Osteocyte (in vitro differentiated cells): ENCODE measurements around the gene PPP6R2. TPM values are rescaled to one million over a fixed set of nuclear protein-coding genes. Genes with fewer than 3 reads are reported as not detected.

Source experiments
- DNase-seq: peaks from one replicate; pipeline ENCODE4 v3.0.0; 2021; ENCODE audit warnings: mixed read lengths; ENCODE audit not compliant: unreplicated experiment; ENCODE audit errors: extremely low spot score
- H3K27ac Mint-ChIP-seq: one replicate; pipeline ENCODE4 v1.8.0; 2021; ENCODE audit warnings: mild to moderate bottlenecking, mixed read lengths; ENCODE audit not compliant: unreplicated experiment
- H3K27me3 Mint-ChIP-seq: one replicate; pipeline ENCODE4 v1.8.0; 2021; ENCODE audit warnings: mixed read lengths; ENCODE audit not compliant: unreplicated experiment
- H3K36me3 Mint-ChIP-seq: one replicate; pipeline ENCODE4 v1.8.0; 2021; ENCODE audit warnings: mixed read lengths; ENCODE audit not compliant: unreplicated experiment
- H3K4me1 Mint-ChIP-seq: one replicate; pipeline ENCODE4 v1.8.0; 2021; ENCODE audit warnings: mixed read lengths; ENCODE audit not compliant: unreplicated experiment
- H3K4me3 Mint-ChIP-seq: one replicate; pipeline ENCODE4 v1.8.0; 2021; ENCODE audit warnings: mild to moderate bottlenecking, moderate library complexity, mixed read lengths; ENCODE audit not compliant: unreplicated experiment
- H3K9me3 Mint-ChIP-seq: one replicate; pipeline ENCODE4 v1.8.0; 2021; ENCODE audit warnings: mixed read lengths; ENCODE audit not compliant: unreplicated experiment
- total RNA-seq: library from RNA; stranded (reverse); gene quantifications from 2 replicates; pipeline ENCODE4 v1.2.1, GENCODE V29; 2021
- TF ChIP-seq, protein P1 (sequence below): fragments of 200-600 bp; sonication (generic); IDR thresholded peaks from 2 replicates; pipeline ENCODE4 v1.5.0; 2021; ENCODE audit warnings: antibody characterized with exemption, mild to moderate bottlenecking, moderate library complexity

PPP6R2 gene
- total RNA-seq, 1 donor from 2014 or later, result 62.6 TPM

DNA sequence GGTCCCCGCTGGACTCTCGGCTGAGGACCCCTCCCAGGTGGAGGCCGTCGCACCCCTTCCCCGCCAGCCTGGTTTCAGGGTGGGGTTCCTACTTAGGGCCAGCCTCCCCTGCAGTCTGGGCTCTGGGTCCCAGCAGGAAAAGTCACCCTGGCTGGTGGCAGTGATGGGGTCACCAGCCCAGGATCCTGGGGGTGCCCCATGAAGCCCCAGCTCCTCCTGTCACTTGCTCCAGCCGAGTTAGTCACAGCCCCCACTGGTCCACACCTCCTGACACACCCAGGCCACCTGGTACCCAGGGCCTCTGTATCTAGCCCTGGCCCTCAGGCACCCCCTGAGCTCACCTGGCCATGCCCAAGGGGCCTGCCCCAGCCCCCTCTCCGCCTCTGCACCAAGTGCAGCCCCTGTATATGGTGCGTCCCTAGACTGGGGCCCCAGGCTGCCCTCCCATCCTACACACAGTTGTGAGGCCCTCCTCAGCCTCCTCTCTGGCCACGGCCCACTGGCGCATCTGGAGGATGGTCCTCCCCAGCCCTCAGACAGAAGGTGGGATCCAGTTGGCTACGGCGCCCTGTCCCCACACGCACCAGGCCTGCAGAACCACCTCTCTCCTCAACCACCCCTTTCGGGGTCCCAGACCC, 42.4 kb upstream of the PPP6R2 start:
- H3K4me3 Mint-ChIP-seq, result peak overlapping the region; percentile 18
- no peaks in the 10 kb centered on the region for H3K27me3 Mint-ChIP-seq
- peaks cover 78% of the 10 kb centered on the region for H3K4me1 Mint-ChIP-seq
- no peak for DNase-seq
- H3K9me3 Mint-ChIP-seq, result no peaks in the 10 kb centered on the region
- peaks cover 4% of the 10 kb centered on the region for H3K36me3 Mint-ChIP-seq
- TF ChIP-seq, protein P1, sequence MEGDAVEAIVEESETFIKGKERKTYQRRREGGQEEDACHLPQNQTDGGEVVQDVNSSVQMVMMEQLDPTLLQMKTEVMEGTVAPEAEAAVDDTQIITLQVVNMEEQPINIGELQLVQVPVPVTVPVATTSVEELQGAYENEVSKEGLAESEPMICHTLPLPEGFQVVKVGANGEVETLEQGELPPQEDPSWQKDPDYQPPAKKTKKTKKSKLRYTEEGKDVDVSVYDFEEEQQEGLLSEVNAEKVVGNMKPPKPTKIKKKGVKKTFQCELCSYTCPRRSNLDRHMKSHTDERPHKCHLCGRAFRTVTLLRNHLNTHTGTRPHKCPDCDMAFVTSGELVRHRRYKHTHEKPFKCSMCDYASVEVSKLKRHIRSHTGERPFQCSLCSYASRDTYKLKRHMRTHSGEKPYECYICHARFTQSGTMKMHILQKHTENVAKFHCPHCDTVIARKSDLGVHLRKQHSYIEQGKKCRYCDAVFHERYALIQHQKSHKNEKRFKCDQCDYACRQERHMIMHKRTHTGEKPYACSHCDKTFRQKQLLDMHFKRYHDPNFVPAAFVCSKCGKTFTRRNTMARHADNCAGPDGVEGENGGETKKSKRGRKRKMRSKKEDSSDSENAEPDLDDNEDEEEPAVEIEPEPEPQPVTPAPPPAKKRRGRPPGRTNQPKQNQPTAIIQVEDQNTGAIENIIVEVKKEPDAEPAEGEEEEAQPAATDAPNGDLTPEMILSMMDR, result no peak
- peak overlapping the region; percentile 52 for H3K27ac Mint-ChIP-seq

DNA sequence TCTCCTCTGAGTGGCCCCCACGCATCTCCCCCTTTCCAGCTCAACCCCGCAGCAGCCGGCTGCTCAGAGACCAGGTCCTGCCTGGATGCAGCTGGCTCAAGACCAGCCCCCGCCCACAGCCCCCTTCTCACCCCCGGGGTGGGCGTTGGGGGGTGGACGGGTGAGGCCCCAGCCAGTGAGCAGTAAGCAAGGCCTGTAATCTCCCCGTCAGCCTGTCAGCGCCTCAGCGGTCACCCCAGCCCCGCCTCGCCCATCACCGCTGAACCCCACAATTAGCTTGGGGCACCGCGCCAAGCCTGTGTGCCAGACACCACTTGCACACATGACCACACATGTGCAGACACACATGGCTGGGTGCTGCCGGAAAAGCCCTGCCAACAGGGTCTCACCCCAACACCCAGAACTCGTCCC, 41.5 kb upstream of the PPP6R2 start:
- H3K27ac Mint-ChIP-seq, result peak overlapping the region; percentile 50
- DNase-seq, result no peak
- H3K4me3 Mint-ChIP-seq, result no peak overlapping the region
- TF ChIP-seq, protein P1, result no peak
- no peaks in the 10 kb centered on the region for H3K27me3 Mint-ChIP-seq
- peaks cover 4% of the 10 kb centered on the region for H3K36me3 Mint-ChIP-seq
- peaks cover 76% of the 10 kb centered on the region for H3K4me1 Mint-ChIP-seq
- no peaks in the 10 kb centered on the region for H3K9me3 Mint-ChIP-seq

DNA sequence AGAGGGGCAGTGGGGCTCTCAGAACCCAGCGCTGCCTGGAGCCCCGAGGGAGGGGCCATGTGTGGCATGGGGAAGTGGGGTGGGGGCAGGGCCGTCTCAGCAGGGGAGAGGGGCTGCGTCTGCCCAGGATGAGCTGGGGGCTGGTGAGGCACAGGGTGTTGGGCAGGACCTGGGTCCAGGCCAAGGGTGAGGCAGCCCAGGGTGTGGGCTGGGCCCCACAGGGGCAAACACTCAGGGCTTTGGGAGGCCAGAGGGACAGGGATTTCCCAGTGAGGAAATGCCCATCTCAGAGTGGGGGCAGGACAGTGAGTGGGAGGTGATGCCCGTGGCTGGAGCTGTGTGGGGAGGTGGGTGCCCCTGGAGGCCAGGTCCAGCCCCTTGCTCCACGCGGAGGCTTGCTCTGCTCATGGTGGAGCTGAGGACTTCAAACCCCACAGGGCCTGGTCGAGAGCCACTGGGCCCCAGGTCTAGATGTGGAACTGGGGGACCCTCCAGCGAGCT, 41.0 kb upstream of the PPP6R2 start:
- DNase-seq, result no peak
- H3K36me3 Mint-ChIP-seq, result peaks cover 4% of the 10 kb centered on the region
- peaks cover 73% of the 10 kb centered on the region for H3K4me1 Mint-ChIP-seq
- no peak overlapping the region for H3K4me3 Mint-ChIP-seq
- TF ChIP-seq, protein P1, result no peak
- H3K27ac Mint-ChIP-seq, result peak overlapping the region; percentile 50
- H3K9me3 Mint-ChIP-seq, result no peaks in the 10 kb centered on the region
- H3K27me3 Mint-ChIP-seq, result no peaks in the 10 kb centered on the region

DNA sequence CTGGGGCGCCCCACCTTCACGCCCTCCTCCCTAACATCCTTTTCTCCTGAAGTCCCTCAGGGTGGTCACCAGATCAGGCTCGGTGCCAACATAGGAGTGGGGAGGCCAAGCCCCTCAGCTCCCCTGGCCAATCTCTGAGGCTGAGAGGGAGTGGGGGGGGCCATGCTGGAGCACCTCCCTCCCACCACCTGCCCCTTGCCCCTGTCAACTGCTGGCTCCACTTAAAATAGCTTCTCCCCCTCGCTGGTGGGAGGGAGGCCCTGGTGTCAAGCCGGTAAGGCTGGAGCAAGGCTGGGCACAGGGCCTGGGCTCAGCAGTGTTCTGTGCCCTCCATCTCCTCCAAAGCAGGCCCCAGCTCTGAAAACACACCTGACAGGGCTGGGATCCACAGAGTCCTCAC, 40.6 kb upstream of the PPP6R2 start:
- Mint-ChIP-seq H3K36me3 (peaks cover 4% of the 10 kb centered on the region), H3K4me3 (peak overlapping the region; percentile 32), H3K4me1 (peaks cover 69% of the 10 kb centered on the region), H3K27ac (peak overlapping the region; percentile 96), H3K9me3 (no peaks in the 10 kb centered on the region), H3K27me3 (no peaks in the 10 kb centered on the region)
- TF ChIP-seq, protein P1, result no peak
- no peak for DNase-seq

DNA sequence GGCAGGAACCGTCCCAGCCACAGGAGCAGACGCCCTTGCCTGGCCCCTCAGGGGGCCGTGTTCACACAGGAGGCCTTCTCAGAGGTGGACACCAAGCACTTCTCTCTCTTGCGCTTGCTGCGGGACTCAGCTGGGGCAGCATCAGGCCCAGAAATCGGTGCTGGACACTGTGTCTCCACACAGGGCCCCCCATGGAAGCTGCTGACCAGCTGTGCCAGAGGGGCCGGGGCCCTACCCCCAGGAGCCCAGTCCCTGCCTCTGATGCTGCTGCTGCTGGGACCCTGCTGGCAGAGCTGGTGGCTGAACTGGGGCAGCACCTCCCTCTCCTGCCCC, 39.6 kb upstream of the PPP6R2 start:
- H3K9me3 Mint-ChIP-seq, result no peaks in the 10 kb centered on the region
- TF ChIP-seq, protein P1, result no peak
- peak overlapping the region; percentile 65 for H3K4me3 Mint-ChIP-seq
- DNase-seq, result no peak
- peaks cover 62% of the 10 kb centered on the region for H3K4me1 Mint-ChIP-seq
- peaks cover 4% of the 10 kb centered on the region for H3K36me3 Mint-ChIP-seq
- peak overlapping the region; percentile 96 for H3K27ac Mint-ChIP-seq
- H3K27me3 Mint-ChIP-seq, result no peaks in the 10 kb centered on the region
